GM20431 (cell line): ENCODE results near the gene LIN28A.
"Not testable (repeated sequence)": the region's sequence is repeated elsewhere in the genome, so short reads cannot be mapped to it uniquely, and the experiment has no call there.

Source experiments
- in situ Hi-C: fragments of 300-500 bp; cut with MseI, MboI; formaldehyde crosslinking; loops from one replicate; pipeline ENCODE4 v1.15.0; 2020; ENCODE audit warnings: low sequenced_read_pairs; ENCODE audit not compliant: unreplicated experiment

Gene LIN28A

GRCh38 chr1:26410706-26411623 lies at the start of gene LIN28A:
TSS of gene LIN28A (plus strand) at chr1:26410817. CDS start at chr1:26410892, 75 bp downstream.
- in situ Hi-C loops: no loop called here

GRCh38 chr1:26361605-26362122 lies 49.0 kb upstream of the LIN28A start:
- in situ Hi-C loops: no loop called here

- in situ Hi-C loops: no loop called here
Measured at GRCh38 chr1:26362331-26362730, 48.3 kb upstream of the LIN28A start.

- in situ Hi-C loops: no loop called here
Measured at GRCh38 chr1:26363549-26364448, 46.8 kb upstream of the LIN28A start.

DNA sequence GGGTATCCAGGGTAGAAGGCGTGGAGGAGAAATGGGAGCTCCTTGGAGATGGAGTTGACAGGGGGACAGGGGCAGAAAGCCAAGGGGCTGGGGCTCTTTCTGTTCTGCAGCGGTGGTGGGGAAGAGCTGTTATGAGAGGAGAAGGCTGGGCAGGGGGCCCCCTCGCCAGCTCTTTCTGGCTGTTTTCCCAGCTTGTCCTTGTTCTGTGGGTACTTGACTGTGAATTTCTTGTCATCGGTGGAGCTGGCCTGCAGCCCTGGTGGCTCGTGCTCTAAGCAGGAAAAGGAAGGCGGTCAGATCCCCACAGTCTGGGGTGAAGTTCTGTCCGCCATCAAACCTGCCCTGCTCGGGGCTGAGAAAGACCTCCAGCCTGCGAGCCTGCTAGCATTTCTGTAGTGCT lies 45.7 kb upstream of the LIN28A start:
- in situ Hi-C loops: no loop called here

DNA sequence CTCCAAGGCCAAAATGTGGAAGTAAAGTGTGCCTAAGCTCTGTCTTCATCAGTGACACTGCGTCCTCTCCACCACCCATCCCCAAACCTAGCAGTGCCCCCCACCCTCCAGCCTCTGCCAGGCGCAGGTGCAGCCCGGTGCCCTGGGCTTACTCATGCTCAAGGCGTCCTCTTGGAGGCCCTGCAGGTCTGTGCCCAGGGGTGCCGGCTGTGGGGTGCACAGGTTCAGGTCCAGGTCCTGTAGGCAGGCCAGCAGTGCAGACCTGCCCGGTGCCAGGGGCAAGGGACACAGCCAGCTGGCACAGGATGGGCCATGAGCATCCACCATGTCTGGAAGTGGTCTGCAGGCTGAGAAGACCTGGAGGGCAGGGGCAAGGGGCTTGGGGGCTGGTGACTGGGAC lies 43.2 kb upstream of the LIN28A start:
- in situ Hi-C loops: no loop called here

GRCh38 chr1:26368006-26368405 lies 42.6 kb upstream of the LIN28A start:
- in situ Hi-C loops: no loop called here

DNA sequence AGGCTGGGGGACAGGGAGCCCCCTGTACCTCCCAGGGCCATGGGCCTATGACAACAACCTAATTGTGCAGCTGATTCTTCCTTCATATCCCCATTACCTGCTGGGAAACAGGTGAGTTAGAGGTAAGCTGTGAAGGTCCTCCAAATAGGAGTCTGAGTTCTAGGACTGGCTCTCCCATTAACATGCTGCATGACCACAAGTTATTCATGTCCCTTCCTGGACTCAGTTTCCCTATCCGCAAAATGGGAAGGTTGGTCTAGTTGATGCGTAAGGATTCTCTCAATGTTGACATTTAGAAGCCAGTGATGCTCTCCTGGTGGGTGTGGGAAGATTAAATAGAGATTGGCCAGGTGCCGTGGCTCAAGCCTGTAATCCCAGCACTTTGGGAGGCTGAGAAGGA lies 42.1 kb upstream of the LIN28A start:
- in situ Hi-C loops: no loop called here

DNA sequence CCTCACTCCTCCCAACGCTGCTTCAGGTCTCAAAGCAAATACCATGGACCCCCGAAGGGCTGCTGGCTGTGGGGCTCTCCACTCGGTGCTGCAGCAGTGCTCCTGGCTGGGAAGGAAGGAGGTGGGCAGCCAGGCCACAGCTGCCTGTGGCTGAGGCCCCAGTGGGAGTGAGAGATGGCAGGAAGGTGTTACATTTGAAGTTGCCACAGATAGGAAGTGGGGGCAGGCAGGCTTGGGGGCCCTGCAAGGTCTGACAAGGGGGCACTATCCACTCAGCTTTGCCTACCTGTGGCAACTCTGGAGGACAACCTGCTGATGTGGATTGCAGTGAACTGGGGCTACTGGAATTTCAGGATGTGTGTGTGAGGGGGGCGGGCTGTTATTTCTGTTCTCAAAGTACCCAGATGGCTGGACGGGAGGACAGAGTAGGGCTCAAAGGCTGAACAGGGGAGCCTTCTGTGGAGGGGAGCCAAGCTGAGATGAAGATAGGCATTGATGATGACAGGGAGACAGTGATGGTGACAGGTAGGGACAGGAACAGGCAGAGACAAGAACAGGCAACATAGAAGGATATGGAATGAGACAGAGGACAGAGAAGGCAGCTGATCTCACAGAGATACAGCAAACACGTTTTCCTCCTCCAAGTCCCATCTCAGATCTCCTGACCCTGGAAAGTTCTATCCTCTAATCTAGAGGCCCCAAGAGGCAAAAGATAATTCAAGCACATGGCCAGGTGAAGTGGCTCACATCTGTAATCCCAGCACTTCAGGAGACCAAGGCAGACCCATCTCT lies 39.8 kb upstream of the LIN28A start:
- in situ Hi-C loops: no loop called here

- in situ Hi-C loops: no loop called here
Measured at GRCh38 chr1:26372039-26372438, 38.6 kb upstream of the LIN28A start.

DNA sequence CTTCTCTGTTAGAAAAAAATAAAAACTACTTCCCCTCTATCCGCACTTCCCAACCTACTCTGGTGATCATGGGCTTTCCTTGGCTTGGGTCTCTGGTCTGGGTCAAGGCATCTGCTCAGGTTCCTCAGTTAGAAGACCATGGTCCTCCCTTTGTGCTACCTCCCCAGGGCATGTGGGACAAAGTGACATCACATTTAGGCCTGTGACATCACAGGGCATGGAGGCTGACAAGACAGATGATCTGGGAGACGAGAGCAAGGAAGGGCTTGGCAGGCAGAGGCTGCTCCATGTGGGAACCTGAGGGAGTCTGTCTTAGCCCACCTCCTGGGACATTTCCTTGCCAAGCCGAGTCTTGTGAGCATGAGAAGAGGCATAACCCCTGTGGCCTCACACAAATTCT lies 38.0 kb upstream of the LIN28A start, which contains the start of gene ZNF683:
Gene ZNF683 (minus strand): TSS at position 140 of the 400 bp plus-strand sequence. CDS start 4,179 bp downstream, outside the sequence.
- in situ Hi-C loops: not testable (repeated sequence)

DNA sequence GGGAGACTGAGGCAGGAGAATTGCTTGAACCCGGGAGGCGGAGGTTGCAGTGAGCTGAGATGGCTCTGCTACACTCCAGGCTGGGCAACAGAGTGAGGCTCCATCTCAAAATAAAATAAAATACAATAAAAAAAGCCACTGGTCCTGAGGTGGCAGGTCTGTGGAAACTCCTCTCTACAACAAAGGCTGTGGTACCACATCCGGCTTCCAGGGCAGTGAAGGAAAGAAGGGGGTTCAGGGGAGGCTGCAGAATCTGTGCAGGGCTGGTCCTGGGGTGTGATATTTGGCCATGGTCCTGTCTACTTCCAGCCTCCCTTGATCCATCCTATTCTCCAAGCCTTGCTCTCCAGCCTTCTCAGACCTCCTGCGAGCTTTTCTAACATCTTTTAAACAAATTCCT lies 37.3 kb upstream of the LIN28A start:
- in situ Hi-C loops: no loop called here

DNA sequence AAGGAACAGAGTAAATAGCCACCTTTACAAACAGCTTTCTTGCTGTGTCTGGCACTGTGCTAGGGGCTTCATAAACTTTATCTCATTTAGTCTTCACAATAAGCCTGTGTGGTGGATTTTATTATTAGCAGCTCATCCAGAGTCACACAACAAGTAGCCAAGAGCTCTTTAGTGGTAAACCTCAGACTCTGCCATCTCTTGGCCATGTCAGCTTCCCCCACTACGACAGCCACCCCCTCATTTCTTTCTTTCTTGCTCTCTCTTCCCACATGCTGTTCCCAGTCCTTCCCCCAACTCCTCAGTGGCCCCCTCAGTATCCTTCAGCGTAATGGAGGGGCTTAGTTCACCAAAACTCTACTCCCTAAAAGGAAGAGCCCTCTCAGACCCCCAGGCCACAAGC lies 36.8 kb upstream of the LIN28A start:
- in situ Hi-C loops: no loop called here

- in situ Hi-C loops: not testable (repeated sequence)
Measured at GRCh38 chr1:26374361-26374760, 36.3 kb upstream of the LIN28A start.

DNA sequence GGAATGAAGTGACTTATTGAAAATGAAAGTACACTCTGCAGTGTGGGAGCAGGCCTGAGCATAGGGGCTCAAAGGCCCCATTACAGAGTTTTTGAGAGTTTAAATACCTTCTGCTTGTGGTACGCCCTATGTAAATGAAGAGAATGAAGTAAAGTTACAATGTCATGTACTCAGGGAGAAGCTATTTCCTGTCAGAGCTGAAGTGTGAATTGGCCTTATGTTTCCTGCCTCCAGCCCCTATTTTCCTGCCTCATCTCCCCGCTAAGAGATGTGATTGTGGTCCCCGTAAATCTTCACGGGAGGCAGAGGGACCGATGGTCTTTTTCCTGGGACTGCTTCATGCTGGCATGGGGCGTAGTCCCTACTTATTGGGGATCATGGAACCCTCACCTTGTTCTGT lies 35.5 kb upstream of the LIN28A start:
- in situ Hi-C loops: no loop called here

DNA sequence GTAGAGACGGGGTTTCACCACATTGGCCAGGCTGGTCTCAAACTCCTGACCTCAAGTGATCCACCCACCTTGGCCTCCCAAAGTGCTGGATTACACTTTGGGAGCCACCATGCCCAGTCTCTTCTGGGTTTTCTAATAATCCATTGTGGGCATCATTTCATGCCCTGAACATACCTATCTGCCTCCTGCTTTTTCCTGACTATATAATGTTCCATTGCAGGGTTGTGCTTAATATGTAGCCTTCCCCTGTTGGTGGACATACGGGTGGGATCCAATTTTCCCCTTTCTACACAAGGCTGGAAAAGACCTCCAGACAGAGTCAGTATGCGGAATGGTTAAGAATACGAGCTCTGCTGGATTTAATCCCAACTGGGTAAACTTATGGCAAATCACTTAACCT lies 34.6 kb upstream of the LIN28A start:
- in situ Hi-C loops: no loop called here

GRCh38 chr1:26378088-26378878 lies 32.3 kb upstream of the LIN28A start:
- in situ Hi-C loops: no loop called here

GRCh38 chr1:26378879-26379251 lies 31.8 kb upstream of the LIN28A start:
- in situ Hi-C loops: no loop called here

DNA sequence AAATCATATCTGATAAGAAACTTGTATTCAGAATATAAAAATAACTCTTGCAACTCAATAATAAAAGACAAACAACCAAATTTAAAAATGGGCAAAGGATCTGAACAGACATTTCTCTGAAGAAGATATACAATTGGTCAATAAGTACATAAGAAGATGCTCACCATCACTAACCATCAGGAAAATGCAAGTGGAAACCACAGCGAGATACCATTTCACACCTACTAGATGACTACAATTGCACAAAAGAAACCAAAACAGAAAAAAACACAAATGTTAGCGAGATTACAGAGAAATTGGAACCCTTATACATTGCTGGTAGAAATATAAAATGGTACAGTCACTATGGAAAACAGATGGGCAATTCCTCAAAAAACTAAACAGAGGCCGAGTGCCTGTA lies 26.5 kb upstream of the LIN28A start:
- in situ Hi-C loops: no loop called here
